Fibroblast of pulmonary artery (primary cell): ENCODE measurements around the gene PPIF.

Source experiments
- DNase-seq: peaks from one replicate; pipeline ENCODE4 v3.0.0-alpha.2; 2010; ENCODE audit warnings: low read depth
- H3K4me3 ChIP-seq: replicated peaks from 2 replicates; pipeline ENCODE4 v1.5.1; 2011; ENCODE audit warnings: low read depth, mild to moderate bottlenecking, control low read depth, low read length, moderate library complexity
- TF ChIP-seq, protein P1 (sequence below): IDR thresholded peaks from 2 replicates; pipeline ENCODE4 v1.5.1; 2011; ENCODE audit warnings: mild to moderate bottlenecking, control low read depth, low read length, inconsistent platforms; ENCODE audit errors: missing control alignments

Gene PPIF

GRCh38 chr10:79349072-79349491 lies 1.8 kb downstream of the PPIF start:
- H3K4me3 ChIP-seq: peak overlapping the region; percentile 75
- no peak for DNase-seq
- TF ChIP-seq, protein P1, sequence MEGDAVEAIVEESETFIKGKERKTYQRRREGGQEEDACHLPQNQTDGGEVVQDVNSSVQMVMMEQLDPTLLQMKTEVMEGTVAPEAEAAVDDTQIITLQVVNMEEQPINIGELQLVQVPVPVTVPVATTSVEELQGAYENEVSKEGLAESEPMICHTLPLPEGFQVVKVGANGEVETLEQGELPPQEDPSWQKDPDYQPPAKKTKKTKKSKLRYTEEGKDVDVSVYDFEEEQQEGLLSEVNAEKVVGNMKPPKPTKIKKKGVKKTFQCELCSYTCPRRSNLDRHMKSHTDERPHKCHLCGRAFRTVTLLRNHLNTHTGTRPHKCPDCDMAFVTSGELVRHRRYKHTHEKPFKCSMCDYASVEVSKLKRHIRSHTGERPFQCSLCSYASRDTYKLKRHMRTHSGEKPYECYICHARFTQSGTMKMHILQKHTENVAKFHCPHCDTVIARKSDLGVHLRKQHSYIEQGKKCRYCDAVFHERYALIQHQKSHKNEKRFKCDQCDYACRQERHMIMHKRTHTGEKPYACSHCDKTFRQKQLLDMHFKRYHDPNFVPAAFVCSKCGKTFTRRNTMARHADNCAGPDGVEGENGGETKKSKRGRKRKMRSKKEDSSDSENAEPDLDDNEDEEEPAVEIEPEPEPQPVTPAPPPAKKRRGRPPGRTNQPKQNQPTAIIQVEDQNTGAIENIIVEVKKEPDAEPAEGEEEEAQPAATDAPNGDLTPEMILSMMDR: no peak

GRCh38 chr10:79349766-79350406 lies 2.6 kb downstream of the PPIF start:
- TF ChIP-seq, protein P1: no peak
- no peak for DNase-seq
- H3K4me3 ChIP-seq: no peak overlapping the region

GRCh38 chr10:79350407-79351154 lies 3.3 kb downstream of the PPIF start:
- no peak for DNase-seq
- H3K4me3 ChIP-seq: no peak overlapping the region
- TF ChIP-seq, protein P1: no peak

- TF ChIP-seq, protein P1: no peak
- no peak for DNase-seq
- no peak overlapping the region for H3K4me3 ChIP-seq
Measured at GRCh38 chr10:79351332-79351731, 4.1 kb downstream of the PPIF start.

DNA sequence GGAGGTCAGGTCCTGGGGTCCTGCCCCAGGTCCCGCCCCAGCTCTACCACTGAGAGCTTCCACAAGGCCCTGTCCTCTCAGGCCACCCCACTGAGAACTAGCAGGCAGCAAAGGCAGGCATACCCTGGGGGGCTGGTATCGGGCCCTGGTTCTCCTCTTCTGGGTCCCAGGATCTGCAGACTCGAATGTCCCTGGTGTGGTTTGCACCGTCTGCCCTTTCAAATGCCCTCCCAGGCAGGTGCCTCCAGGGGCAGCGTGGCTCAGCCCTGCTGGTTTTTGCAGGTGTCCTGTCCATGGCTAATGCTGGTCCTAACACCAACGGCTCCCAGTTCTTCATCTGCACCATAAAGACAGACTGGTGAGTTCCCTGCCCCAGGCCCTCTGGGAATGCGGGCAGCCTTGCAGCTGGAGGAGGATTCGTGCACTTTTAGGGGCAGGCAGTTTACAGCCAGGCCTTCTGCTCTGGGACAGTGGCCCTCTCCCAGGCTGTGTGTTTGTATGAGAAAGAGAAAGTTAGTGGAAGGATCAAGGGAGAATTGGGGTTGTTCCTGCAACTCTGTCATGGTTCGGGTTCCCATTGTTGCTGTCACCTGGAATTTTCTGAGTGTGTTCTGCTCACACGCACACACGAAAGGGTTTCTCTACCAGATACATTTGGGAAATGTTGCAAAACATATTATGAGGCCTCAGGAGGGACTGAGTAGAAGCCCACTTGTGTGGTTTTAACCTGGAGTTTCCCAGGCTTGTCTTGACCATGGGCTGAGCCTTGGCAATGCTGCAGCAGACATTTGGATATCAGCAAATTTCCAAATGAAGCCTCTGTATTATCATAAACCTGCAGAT lies 5.0 kb downstream of the PPIF start:
- TF ChIP-seq, protein P1: no peak
- DNase-seq: no peak
- no peak overlapping the region for H3K4me3 ChIP-seq

- TF ChIP-seq, protein P1: no peak
- no peak overlapping the region for H3K4me3 ChIP-seq
- no peak for DNase-seq
Measured at GRCh38 chr10:79353000-79353406, 5.7 kb downstream of the PPIF start.
